Renal cortical epithelial cell (primary cell): ENCODE results near the gene FGB. TPM values are rescaled to one million over a fixed set of nuclear protein-coding genes. Genes with fewer than 3 reads are reported as not detected.

Source experiments
- DNase-seq: peaks from one replicate; pipeline ENCODE4 v3.0.0-alpha.2; 2011; ENCODE audit warnings: low read depth
- total RNA-seq: library from RNA; depleted of rRNA; stranded (reverse); fragments of >200 nt; gene quantifications from 2 replicates; pipeline ENCODE4 v1.2.3, GENCODE V29; 2014

Gene FGB
- total RNA-seq, 1 donor from 2014 or later = 14.3 TPM

DNA sequence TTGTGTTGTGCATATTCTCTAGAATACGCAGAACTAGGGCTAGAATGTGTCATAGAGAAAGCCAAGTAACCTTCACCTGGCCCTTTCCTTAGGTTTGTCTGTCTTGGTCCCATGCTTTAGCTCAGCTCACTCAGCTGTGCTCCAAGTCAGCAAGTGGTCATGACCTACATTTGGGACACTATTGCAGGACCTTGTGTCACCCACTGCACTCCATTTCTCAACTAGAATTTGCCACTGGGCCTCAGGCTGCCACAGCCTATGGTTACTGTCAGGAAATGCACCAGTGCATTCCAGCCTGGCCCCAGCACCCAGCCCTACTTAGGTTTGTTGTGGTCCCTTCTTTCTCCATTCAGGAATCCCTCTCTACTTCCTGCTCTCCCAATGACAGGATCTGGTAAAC is 57.3 kb downstream of the FGB start:
- no peak for DNase-seq

Other genes starting within 250 kb of the FGB start
- gene DCHS2, start 71.2 kb upstream of the FGB start, total RNA-seq = under 0.01 TPM in 1 of 2 replicates, not detected in the other
- gene PLRG1, start 12.6 kb upstream of the FGB start, total RNA-seq = 88.6 and 99.9 TPM in 2 replicates
- gene FGA, start 27.7 kb downstream of the FGB start, total RNA-seq = 0.17 and 7.0 TPM in 2 replicates
- gene FGG, start 49.6 kb downstream of the FGB start, total RNA-seq = 0.20 TPM in 1 of 2 replicates, not detected in the other
- gene LRAT, start 181.0 kb downstream of the FGB start, total RNA-seq = 0.17 and 3.2 TPM in 2 replicates
- gene RBM46, start 218.3 kb downstream of the FGB start, total RNA-seq = 0.30 and 0.52 TPM in 2 replicates